Inflammatory macrophage (primary cell): ENCODE measurements around the gene JPH4.
"Not testable (repeated sequence)": the region's sequence is repeated elsewhere in the genome, so short reads cannot be mapped to it uniquely, and the experiment has no call there.

Experiments
- DNase-seq, 2 donors: peaks; one replicate each; pipeline ENCODE4 v3.0.0-alpha.2; 2020 to 2022

Gene JPH4

DNA sequence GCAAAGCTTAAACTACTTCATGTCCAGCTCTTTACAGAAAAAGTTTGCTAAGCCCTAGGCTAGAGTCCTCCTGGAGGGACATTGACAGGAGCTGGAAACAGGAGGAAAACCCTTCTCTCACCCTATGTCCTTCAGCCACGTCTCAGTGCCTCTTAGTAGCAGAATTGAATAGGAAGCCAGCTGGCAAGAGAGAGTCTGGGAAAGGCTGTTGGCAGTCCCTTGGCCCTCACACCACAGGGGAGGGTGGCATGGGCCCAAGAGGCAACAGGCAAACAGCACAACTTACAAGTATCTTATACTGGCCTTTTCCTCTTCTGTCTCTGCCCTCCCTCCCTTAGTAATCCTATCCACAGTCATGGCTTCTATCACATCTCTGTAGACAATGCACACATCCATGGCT, 29.9 kb upstream of the JPH4 start:
- no peak for DNase-seq

DNA sequence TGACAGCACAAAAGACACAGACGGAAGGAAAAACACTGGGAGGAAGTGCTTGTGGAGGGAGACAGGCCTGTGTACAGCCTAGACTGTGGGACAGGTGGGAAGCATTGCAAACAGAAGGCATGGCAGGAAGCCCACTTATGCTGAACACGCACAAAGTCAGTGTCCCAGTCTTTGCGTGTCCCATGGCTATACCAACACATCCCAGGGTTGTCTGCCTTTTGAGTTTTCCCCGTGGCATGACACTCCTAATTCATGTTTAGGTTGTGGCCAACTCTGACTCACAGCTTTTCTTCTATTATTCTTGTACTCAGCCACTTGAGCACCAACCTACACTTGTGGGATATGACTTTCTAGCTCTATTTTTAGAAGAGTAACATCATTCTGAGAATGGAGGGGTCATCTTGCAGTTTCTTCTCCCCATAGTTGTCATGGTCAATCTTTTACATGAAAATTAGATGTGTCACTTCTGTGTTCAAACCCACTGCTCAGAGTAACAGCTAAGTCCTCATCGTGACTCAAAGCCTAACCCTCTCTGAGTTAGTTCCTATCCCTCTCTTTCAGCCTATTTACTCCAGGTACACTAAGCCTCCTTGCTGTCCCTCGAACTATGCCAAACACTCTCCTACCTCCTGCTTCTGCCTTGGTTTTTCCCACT, 27.5 kb upstream of the JPH4 start:
- DNase-seq: no peak

DNA sequence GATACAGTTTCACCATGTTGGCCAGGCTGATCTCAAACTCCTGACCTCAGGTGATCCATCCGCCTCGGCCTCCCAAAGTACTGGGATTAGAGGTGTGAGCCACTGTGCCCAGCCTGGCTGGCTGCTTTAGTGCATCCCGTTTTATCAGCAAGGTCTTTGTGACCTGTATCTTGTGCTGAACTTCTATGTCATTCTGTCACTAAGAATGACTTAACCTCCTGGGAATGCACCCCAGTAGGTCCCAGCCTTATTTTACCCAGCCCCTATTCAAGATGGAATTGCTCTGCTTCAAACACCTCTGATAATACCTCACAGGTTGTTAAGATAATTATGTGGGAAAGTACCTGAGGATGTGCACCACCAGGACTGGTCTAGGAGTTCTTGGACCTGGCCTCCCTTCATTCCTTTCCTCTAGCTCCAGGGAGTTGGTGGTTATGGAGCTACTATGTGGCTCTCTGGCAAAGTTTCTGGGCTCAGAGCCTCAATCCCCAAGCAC, 26.1 kb upstream of the JPH4 start:
- no peak for DNase-seq

GRCh38 chr14:23604148-23604547, 25.6 kb upstream of the JPH4 start:
- DNase-seq: no peak

GRCh38 chr14:23603103-23603502, 24.5 kb upstream of the JPH4 start:
- DNase-seq: no peak

GRCh38 chr14:23602181-23603095, 23.8 kb upstream of the JPH4 start:
- no peak for DNase-seq

GRCh38 chr14:23601845-23602180, 23.2 kb upstream of the JPH4 start:
- DNase-seq: no peak

DNA sequence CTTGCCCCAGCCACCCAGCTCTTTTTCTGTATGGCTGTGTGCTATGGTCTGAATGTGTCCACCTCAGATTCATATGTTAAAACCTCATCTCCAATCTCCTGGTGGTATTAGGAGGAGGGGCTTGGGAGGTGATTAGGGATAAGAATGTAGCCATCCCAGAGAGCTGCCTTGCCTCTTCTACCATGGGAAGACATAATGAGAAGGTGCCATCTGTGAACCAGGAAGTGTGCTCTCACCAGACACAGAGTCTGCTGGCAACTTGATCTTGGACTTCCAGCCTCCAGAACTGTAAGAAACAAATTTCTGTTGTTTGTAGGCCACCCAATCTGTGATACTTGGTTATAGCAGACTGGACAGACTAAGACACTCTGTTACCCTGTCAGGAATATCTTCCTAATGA, 22.8 kb upstream of the JPH4 start:
- DNase-seq: no peak

- DNase-seq: no peak
Observed at GRCh38 chr14:23600806-23601205, 22.2 kb upstream of the JPH4 start.

- DNase-seq: no peak
Observed at GRCh38 chr14:23600322-23600707, 21.7 kb upstream of the JPH4 start.

- not testable (repeated sequence) for DNase-seq
Observed at GRCh38 chr14:23594191-23594590, 15.6 kb upstream of the JPH4 start.

- no peak for DNase-seq
Observed at GRCh38 chr14:23590198-23590597, 11.6 kb upstream of the JPH4 start.

GRCh38 chr14:23589606-23590005, 11.0 kb upstream of the JPH4 start:
- no peak for DNase-seq

DNA sequence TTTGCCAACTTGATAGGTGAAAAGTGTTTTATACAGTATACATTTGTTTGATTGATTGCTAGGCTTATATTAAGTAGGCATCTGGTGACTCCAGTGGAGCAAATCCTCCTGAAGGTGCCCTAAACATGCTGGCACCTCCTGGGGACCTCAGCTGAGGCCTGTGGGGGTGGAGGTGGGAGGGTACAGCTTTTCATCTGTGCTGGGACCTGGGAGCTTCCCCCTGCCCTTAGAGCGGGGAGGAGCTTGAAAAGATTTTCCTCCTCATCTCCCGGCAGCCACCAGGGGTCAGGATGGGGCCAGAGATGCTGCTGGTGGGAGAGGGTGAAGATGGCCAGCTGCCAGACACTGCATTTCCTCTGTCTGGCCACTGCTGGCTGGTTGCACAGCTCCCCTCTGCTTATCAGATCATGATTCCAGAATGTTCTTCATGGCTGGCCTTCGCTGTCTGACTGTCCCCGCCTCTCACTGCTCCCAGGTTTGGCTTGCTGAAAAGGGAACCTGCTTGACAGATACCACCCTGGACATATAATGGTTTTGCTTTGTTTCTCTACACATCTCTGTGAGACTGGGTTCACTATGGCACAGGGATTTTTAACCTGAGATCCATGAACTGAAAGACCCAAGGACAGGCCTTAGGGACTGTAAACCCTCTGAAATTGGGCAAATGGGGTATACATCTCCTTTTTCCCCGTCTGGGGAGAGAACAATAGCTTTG, 10.5 kb upstream of the JPH4 start:
- DNase-seq: peak; percentile 86 to 87

GRCh38 chr14:23584527-23585203, 6.1 kb upstream of the JPH4 start:
- not testable (repeated sequence) for DNase-seq

- DNase-seq: not testable (repeated sequence)
Observed at GRCh38 chr14:23583761-23584526, 5.4 kb upstream of the JPH4 start.

DNA sequence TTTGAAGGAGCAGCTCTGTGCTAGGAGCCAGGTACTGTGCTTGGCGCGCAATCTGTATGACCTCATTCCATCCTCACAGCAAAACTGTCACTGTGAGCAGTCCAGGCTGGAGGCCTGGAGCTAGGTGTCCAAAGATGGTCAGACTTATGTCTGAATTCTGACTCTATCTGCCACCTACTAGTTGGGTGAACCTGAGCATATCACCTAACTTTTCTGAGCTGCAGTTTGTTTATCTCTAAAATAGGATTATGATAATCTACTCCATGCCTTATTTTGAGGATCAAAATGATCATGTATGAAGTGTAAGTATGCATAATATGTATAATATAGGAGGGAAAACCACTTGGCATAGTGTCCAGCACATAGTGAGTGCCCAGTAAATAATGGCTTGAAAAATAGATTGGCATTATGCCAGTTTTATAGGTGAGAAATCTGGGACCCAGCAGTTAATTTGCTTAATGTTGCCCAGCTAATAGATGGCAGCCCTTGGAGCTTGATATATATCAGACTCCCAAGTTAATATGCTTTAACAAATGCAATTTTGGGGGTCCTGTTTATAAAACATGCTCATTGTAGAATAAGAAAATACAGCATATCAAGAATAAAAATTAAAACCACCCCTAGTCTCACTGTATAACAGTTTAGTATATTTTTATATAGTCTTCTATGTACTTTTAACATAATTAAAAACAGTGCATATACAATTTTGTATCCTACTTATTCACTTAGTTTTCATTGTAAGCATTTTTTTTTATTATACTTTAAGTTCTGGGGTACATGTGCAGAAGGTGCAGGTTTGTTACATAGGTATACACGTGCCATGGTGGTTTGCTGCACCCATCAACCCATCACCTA, 4.5 kb upstream of the JPH4 start:
- DNase-seq: no peak

- no peak for DNase-seq
Observed at GRCh38 chr14:23580948-23581281, 2.3 kb upstream of the JPH4 start.

GRCh38 chr14:23580152-23580926, 1.7 kb upstream of the JPH4 start:
- no peak for DNase-seq

DNA sequence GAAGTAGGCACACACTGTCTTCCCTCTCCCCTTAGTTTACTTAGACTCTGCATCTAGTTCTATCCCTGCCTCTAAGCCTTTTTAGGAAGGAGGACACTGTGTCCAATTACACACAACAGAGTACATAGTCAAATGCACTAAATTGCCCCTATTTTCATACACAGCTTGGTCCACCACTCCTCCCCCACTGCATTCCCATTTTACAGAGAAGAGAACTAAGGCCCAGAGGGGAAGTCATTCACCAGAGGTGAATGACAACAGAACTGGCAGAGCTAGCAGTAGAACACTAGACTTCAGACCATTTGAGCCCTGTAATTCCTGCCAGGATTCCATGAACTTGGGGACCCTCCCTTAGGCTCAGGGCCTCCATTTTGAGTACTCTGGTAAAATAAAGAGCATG, 1.1 kb upstream of the JPH4 start:
- no peak for DNase-seq

GRCh38 chr14:23579311-23579630, 681 bp upstream of the JPH4 start:
- DNase-seq: no peak
